Measurements from ENCODE around the gene FOXR1.

Gene FOXR1, protein sequence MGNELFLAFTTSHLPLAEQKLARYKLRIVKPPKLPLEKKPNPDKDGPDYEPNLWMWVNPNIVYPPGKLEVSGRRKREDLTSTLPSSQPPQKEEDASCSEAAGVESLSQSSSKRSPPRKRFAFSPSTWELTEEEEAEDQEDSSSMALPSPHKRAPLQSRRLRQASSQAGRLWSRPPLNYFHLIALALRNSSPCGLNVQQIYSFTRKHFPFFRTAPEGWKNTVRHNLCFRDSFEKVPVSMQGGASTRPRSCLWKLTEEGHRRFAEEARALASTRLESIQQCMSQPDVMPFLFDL

DNA sequence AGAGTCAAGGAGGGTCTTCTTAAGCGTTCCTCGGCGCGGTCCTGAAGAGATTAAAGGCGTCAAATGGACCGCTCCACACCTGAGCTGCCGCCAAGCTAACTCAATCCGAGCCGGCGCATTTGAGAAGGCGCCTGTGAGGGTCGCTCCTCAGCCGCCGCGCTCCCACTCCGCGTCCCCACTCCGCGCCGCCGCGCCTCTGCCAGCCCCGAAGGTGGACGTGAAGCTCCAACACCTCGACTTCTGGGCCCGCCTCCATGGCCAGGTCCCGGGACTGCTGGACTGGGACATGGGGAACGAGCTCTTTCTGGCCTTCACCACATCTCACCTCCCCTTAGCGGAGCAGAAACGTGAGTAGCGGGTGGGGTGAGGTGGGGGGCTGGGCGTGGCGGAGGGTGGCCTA, at the start of gene FOXR1:
Gene FOXR1, plus strand, starts transcription at position 116 of the 400 bp plus-strand sequence. Its CDS starts 171 bp downstream, at position 287.
- no peak for DNase-seq

DNA sequence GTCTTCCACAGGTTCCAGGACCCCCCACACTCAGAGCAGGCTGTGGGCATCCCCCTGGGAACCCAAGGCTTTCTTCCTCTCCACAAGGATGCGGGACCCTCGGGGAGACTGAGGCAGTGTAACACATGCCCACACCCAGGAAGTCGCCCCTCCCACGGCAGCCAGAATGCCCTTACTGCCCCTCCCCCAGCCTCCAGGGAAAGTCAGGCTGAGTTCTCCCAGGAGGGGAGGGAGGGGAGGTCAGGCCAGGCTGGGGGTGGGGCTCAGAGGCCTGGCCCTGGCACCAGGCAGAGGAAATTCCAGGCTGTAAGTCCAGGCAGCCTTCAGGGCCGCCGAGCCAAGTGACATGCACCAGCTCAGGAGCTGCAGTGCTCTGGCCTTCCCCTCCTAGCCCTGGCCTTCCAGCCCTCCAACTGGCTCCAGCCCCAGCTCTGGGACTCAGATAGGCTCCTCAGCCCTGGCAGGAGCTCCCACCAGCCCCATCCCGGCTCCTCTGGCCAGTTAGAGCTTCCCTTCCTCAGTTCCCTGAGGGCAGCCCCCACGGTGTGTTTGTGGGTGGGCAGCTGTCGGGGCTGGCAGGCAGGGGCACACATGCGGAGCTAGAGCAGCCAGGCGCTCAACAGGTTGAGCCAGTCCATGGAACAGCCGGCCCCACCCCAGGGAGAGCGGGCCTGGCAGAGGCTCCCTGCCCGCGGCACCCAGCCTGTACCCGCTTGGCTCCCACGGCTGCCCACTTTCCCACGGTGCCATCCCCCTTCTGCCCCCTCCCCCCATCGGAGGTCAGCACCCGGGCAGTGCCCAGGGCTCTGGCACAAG, 49.4 kb upstream of the FOXR1 start:
- no peak for DNase-seq

DNA sequence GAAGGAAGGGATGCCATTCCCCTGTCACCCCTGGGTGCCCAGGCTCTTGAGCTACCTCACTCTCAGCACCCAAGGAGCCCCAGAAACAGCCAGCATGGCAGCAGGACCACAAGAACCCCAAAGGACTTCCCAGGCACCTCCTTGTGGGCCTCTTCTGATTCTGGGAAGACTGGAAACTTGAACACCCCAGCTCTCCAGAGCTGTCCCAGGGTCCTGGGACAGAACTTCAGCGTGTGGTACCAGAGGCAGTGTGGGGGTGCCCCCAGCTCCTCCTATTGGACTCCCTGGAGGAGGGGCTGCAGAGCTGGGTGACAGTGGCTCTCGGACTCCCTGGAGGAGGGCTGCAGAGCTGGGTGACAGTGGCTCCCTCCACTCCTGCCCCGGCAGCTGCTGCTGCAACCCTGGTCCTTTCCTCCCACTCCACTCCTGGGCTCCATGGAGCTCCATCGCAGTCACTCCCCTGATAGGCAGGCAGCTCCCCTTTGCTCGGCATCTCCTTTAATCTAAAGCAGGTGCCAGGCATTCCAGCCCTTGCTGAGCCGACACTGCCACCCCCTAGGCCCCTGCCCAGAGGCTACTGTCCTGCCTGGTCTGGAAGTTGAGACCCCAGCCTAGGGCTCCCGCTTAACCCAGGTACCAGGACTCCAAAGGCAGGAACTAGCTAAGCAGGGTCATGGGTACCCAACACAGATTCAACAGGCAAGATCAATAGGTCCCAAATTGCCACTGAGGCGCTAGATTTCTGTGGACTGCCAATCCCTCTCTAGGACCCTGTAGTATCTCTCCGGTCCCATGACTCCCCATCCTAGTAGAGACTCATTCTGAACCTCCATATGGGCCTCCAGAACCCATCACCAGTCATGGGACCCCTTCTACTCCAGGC, 48.6 kb upstream of the FOXR1 start:
- DNase-seq: no peak

DNA sequence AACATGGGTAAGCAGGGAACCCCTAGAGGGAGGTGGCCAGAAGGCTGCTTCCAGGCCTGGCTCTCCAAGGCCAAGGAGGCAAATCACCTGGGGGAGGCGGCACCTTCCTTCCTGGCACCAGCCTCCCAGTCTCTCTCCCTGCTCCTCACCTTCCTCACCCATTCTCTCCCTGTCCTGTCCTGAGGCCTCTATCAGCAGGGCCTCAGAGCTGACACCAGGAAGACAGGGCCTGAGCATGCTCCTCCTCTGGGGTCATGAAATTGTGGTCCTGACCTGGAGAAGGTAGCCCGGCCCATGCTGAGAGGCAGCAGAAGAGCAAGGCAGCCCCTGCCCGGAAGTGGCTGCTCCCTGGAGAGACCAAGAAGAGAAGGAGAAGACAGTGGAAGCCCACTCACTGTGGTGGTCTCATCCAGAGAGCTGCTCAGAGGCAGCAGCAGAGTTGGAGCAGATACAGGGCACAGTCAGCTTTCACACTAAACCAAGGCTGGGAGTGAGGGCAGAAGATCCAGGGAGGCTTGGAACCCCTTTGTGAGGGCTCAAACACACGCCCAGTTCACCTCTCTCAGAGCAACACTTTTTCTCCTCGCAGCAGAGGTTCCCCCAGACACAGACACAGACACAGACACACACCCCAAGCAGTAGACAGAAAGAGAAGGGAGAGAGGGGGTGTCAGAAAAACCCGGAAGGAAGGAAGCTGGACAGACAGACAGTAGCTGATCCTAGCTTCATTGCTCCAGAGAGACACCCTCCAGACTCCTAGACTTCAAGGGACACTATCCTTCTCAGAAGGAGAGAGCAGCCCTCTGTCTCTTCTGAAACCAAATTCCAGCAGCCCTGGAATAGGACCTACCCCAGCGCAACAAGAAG, 47.6 kb upstream of the FOXR1 start:
- no peak for DNase-seq

DNA sequence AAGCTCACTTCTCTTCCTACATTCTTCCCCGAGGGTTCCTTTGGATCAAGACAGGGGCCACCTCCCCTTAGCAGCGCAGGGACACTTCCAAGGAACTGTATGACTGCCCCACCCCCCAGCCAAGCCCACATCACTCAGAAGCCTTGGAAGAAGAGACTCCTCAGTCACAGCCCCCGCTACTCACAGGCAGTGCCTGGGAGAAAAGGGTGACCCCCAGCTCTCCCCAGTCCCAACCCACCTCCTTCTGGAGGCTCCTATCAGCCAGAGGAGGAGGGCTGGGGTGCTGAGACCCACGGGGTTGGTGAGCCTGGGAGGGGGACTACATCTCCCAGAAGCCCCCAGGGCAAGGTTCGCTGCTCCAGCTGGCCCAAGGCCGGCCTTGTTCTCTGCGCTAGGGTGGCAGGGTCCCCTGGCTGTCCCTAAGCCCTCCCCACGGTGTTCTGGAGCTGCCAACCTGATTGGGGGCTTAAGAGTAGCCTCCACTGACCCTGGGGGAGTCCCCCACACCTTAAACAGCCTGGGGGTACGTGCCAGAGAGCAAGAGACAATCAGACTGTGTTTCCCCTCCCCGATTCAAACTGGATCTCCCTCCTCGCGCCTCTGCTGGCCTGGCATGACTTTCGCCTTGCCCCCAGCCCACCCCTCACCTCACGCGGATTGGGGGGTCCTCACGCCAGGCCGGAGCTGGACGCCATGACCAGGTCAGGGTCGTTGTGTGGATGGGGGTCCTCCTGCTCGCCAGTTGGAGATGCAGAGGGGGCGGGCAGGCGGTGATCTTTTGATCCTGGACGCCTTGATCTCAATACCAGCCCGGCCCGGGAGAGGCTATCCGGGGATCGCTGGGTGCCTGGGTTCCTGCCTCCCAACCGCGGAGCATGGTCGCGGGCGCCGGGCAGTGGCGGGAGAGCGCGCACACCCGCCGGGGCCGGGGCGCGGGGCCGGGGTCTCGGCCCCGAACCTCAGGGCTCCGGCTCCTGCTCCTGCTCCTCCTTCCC, 46.7 kb upstream of the FOXR1 start:
- no peak for DNase-seq

DNA sequence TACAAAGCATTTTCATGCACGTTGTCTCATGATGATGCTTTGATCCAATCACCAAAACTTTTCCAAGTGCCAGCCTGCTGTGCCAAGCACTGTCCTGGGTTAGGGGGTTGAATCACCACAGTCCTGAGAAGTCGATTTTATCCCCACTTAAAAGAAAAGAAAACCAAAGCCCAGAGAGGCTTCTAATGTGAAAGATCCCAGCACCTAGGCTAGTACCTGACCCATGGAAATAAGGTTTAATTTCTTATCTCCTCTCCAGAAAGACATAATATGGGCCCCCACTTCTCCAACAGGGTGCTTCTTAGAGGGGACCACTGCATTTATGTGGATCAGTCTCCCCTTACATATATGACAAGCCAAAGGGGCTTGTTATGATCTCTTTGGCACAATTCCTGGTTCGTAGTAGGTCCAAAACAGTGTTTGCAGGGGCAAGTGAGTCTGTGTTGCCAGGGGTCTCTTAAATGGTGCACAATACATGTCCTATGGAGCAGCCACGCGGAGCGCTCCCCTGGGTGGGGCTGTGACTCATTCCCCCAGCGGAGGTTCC, 43.9 kb upstream of the FOXR1 start:
- DNase-seq: no peak

DNA sequence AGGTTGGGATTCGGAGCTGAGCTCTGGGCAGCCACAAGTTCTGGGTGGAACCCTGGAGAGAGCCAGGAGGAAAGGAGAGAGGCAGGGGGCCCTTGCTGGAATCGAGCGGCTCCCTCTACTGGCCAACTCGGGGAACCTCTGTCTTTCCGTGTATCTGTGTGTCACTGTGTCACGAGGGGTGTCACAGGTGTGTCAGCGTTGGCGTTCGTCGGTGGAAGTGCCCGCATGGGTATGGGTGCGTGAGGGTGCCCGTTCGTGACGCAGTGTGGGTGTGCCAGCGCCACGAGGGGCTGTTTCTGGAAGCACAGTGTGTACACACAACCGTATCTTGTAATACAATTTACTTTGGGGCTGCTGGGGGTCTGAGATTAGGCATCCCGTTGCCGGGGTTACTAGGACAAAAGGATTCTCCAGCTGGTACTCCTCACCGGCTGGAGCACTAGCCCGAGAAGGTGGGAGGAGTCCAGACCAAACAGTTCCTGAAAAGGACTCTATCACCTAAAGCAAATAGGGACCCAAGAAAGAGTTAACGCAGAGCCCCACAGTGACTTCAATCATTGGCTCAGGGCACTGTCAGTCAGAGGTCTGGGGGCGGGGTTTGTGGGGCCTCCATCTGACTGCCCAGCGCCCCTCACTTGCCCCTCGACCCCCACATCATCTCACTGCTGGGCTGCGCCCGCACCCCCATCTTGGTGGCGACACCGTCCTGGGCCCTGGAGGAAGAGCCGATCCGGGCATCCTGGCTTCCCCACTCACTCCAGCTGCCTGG, 43.3 kb upstream of the FOXR1 start:
- DNase-seq: peak; percentile 93

DNA sequence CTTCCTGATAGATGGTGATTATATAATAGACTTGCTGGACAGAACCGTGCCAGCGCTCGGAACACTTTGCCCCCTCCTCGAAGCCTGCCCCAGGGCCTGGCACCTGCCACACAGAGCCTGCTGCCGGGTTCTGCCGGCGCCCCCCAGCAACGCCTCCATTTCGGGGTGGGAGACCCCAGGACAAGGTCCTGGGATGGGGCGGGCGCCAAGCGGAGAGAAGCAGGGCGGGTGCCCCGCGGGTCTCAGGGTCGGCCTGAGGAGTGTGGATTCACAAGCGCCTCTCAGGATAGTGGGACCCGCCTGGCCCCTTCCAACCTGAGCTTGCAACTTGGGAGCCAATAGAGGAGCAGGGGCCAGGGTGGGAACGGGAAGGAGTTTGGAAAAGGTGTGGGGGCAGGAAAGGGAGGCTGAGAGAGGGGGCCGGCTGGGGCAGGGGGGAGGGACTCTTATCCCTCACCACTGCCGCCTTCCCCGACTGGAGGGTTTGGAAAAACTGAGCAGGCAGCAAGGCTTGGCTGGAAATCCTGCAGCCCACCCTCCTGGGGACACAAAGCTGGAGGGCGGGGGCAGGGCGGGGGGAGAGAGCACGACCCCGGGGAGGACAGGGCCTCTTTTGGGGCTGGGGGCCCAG, 42.6 kb upstream of the FOXR1 start:
- peak; percentile 71 for DNase-seq

DNA sequence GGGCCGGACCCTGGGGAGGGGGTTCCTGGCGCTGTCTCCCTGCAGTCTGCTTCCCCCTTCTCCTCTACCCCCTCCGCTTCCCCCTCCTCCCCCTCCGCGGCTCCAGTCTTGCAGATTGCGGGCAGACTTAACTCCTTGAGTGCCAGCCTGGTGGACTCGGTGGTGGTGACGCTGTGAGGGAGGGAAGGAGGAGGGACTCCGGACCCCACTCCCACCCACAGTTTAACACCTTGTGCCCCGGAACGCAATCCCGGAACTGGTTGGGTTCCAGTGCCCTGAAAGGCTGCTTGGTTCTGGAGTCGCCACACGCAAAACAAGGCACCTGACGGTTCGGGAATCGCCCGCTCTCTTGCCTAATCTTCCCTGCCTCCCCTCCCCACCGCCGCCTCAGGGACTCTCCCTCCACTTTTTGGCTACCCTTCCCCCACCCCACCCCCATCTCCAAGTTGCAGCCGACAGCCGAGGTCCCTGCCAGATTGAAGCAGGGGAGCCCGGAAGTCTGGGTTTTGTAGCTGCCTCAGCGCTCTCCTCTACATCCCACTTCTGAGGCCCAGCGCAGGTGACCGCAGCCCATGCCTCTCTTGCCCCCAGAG, 42.0 kb upstream of the FOXR1 start:
- DNase-seq: peak; percentile 82

DNA sequence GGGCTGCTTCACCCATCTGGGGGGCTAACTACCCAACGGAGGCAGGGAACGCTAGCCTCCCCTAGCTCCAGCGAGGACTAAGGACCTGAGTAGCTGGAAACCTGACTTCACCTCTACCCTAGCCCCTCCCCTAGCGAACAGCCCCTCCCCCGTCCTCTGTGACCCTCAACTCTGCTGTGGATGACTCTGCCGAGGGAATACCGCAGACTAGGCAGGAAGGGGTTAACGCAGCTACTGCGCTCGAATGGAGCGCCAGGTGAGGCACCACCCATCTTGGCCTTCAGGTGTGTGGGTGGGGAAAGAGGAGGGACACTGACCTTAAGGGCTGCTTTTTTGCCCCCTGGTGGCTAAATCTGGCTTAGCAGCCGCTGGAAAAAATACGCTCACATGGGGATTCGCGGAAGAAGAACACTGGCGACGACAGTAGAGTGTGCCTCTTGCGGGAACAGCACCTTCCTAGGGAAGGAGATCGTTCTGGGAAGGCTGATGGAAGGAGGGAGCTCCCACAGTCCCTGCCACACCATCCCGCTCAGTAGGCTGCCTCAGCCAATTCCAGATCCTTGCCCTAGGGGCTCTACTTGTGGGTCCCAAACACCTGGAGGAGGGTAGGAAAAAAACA, 41.4 kb upstream of the FOXR1 start:
- DNase-seq: peak; percentile 97

DNA sequence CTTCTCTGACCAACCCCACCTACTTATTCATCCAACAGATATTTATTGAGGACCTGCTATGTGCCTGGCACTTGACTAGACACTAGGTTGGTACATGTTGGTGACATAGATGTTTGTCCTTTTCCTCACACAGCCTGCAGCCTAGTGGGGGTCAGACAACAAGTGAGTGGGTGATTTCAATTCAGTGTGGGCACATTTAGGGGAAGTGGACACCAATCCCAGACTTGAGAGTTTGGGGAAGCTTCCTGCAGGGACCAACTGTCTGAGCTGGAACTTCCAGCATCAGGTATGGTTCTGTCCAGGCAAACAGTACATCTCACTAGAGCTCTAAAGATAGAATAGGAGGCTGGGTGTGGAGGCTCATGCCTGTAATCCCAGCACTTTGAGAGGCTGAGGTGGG, 40.0 kb upstream of the FOXR1 start:
- no peak for DNase-seq

DNA sequence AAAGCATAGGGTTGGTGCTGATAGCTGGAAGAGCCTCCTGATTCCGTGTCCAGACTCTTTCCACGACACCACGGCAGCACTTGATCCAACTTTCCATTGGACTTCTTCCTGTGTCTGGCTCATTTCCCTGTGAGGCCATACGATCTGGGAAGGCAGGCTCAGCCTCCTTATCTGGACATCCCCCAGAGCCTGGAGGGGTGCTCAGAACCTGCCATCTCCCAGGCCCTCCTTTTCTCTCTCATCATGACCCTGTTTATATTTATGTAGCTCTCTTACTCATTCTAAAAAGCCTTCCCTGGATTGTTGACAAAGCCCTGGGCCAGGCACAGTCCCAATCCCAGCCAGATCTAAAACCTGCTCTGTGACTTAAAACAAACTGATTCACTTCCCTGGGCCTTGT, 38.1 kb upstream of the FOXR1 start:
- no peak for DNase-seq

DNA sequence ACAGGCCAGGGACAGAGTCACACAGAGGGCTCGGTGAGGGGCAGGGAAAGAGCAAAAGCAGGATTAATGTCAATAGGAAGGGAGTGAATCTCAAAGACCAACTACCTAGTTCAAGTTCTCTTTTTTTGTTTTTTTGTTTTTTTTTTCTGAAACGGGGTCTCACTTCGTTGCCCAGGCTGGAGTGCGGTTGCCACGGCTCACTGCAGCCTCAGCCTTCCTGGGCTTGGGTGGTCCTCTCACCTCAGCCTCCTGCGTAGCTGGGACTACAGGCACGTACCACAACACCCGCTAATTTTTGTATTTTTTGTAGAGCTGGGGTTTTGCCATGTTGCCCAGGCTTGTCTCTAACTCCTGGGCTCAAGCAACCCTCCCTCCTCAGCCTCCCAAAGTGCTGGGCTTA, 36.2 kb upstream of the FOXR1 start:
- DNase-seq: no peak

DNA sequence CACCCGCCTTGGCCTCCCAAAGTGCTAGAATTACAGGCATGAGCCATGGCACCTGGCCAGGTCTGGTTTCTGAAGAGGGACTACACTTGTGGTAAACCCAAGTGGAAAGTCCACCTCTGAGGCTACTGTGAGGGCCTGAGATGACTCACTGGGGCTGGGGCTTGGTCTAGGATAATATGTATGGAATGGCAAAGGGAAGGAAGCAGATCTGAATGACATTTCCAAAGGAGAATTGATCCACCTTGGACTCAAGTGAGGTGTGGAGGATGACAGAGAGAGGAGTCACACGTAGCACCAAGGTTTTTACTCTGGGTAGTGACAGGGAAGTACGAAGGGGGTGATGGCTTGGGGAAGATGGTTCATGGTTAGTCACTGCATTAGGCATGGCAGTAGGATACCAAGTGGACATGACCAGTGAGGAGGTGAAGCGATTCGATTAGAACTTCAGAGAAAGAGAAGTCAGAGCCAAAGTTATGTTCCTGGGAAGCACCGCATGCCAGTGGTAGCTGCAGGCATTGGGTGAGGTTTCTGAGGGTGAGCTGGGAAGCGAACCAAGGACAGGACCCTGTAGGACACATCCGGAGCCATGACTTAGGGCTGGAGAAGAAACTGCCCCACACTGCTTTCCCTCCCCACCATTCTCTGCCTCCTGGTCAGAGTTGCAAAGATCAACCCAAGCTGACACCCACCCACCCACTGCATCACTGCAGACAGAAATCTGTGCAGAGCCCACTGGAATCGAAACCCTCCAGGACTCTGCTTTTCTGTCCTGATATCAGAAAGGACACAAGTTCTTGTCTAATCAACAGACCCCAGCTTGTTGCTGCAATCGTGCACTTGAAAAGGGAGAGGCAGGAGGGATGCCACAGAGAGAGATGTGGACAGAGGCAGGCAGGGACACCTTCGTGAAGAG, 32.8 kb upstream of the FOXR1 start:
- no peak for DNase-seq

DNA sequence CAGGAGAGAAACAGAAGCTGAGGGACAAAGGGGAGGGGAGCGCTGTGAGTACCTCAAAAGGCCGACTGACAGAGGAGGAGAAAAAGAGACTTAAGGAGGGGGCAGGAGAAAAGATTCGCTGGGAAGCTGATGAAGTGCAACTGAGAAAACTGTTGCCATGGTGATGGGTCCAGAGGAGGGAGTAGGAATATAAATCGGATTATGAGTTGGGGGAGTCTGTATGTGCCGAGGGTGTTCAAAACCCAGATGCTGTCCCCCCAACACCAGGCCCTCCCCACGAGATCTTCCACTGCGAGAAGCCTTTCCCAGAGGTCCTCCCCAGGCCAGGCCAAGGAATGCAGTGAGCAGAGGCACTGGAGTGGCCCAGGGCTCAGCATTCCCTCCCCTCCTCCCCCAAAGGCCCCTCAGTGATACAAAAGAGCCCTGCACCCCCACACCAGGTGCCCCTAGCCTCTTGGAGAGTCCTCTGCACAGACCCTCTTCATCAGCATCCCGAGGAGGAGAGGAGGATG, 32.1 kb upstream of the FOXR1 start:
- DNase-seq: no peak

DNA sequence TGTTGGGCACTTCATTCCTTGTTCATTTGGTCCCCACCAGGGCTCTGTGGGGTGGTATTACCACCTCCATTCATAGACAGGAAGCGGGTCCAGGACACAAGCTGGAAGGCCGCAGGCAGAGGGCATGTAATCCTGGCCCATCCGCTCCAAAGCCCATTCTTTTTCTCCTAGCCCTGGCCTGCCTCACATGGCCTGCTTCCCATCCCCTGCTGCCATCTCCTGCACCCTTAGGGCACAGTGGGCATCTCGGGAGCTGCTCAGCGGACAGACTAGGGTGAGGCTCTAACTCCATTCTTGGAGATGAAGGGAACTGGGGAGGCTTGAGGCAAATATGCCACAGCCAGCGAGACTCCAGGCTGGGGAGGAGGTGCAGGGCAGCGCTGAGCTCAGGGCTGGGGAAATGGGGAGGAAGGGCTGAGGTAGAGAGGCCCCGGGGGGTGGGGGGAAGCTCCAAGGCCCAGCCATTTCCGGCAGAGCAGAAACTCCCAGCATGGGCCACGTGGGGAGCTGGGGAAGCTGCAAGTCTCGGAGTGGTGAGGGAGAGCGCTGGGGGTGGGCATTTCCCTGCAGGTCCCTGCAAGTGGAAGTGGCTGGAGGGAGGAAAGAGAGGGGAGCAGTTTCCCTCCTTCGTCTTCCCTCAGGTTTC, 31.5 kb upstream of the FOXR1 start:
- DNase-seq: no peak

DNA sequence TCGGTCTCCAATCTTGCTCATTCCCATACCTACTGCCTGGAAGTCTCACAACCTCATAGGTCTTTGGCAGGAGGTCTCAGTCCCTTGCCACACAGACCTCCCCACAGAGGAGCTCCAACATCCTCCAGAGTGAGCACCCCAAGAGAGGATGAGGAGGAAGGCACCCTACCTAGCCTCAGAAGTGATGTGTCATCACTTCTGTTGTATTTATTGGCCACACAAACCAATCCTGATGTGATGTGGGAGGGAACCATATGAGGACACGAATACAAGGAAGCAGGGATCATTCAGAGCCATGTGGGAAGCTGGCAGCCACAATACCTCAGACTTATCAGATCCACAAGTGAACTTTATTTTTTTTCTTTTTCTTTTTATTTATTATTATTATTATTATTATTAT, 24.5 kb upstream of the FOXR1 start:
- DNase-seq: no peak
